OCI-LY7 (cell line): ENCODE results near the gene MAPK8IP1.

Experiments
- EZH2phosphoT487 ChIP-seq: fragments of 200-600 bp; sonication (generic); IDR thresholded peaks from 2 replicates; pipeline ENCODE4 v1.6.1; 2018; ENCODE audit warnings: low read depth, borderline replicate concordance, mild to moderate bottlenecking, mixed run types, antibody characterized with exemption, low read length, moderate library complexity, mixed read lengths
- TF ChIP-seq, protein P1 (sequence below): fragments of 200-600 bp; sonication (generic); conservative IDR thresholded peaks from 2 replicates; pipeline ENCODE4 v1.5.1; 2014; ENCODE audit warnings: mild to moderate bottlenecking, antibody characterized with exemption, low read length, moderate library complexity, mixed read lengths

- TF ChIP-seq, protein P1, sequence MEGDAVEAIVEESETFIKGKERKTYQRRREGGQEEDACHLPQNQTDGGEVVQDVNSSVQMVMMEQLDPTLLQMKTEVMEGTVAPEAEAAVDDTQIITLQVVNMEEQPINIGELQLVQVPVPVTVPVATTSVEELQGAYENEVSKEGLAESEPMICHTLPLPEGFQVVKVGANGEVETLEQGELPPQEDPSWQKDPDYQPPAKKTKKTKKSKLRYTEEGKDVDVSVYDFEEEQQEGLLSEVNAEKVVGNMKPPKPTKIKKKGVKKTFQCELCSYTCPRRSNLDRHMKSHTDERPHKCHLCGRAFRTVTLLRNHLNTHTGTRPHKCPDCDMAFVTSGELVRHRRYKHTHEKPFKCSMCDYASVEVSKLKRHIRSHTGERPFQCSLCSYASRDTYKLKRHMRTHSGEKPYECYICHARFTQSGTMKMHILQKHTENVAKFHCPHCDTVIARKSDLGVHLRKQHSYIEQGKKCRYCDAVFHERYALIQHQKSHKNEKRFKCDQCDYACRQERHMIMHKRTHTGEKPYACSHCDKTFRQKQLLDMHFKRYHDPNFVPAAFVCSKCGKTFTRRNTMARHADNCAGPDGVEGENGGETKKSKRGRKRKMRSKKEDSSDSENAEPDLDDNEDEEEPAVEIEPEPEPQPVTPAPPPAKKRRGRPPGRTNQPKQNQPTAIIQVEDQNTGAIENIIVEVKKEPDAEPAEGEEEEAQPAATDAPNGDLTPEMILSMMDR = no peak
- no peak for TF ChIP-seq EZH2phosphoT487
Observed at GRCh38 chr11:45920531-45921477, 35.4 kb downstream of the MAPK8IP1 start.
